ENCODE data around the gene FARP2. TPM values are rescaled to one million over a fixed set of nuclear protein-coding genes. Genes with fewer than 3 reads are reported as not detected.
A peak's percentile ranks its signal among the peaks of the same experiment; 100 is the strongest.

FARP2 gene
- total and polyA plus RNA-seq, 2 of the 13 experiments (the other 11 are each of a cell fraction or from before 2014, with no cell fraction given) = 28.0 to 45.4 TPM

- TF ChIP-seq REST (IDR thresholded peaks at IDR 0.05; ENCODE audit: borderline replicate concordance in 1 of 2, low read depth in 1 of 2, low read length in 2 of 2) (no peak; a peak in 1 of 4 replicates), ZNF510 (CRISPR knock-in tag; IDR thresholded peaks at IDR 0.05; ENCODE audit: low read depth) (peak; percentile 67; the same call in 1 of the 2 replicates), REL (CRISPR knock-in tag; conservative IDR thresholded peaks at IDR 0.05) (peak; percentile 15; the same call in 1 of the 2 replicates), ZBTB39 (CRISPR knock-in tag; IDR thresholded peaks at IDR 0.05) (0 out of 2 replicates have a peak, but pooled peaks have one; percentile 57), ZNF441 (CRISPR knock-in tag; IDR thresholded peaks at IDR 0.05; ENCODE audit: borderline replicate concordance) (no peak), ZNF639 (CRISPR knock-in tag; conservative IDR thresholded peaks at IDR 0.05) (peak; percentile 18; the same call in 1 of the 2 replicates), DDIT3 (CRISPR knock-in tag; IDR thresholded peaks at IDR 0.05) (no peak), ZFX (CRISPR knock-in tag; IDR thresholded peaks at IDR 0.05; ENCODE audit: low read depth) (peak; percentile 97), FOSL2 (CRISPR knock-in tag; IDR thresholded peaks at IDR 0.05) (no peak; the same call in 1 of the 2 replicates), PHF21A (CRISPR knock-in tag; IDR thresholded peaks at IDR 0.05) (peak; percentile 43; the same call in 1 of the 2 replicates), CREM (IDR thresholded peaks at IDR 0.05) (0 out of 2 replicates have a peak, but pooled peaks have one; percentile 32), CREM (CRISPR knock-in tag; IDR thresholded peaks at IDR 0.05) (no peak), E2F1 (CRISPR knock-in tag; IDR thresholded peaks at IDR 0.05) (no peak), ZNF33A (CRISPR knock-in tag; IDR thresholded peaks at IDR 0.05; ENCODE audit: borderline replicate concordance) (no peak), HDAC2 (CRISPR knock-in tag; IDR thresholded peaks at IDR 0.05) (no peak; the same call in 1 of the 2 replicates), AKAP8 (CRISPR knock-in tag; IDR thresholded peaks at IDR 0.05) (peak; percentile 71; the same call in 1 of the 2 replicates), HOMEZ (CRISPR knock-in tag; IDR thresholded peaks at IDR 0.05; ENCODE audit: low read depth) (no peak)
These were observed 40.0 kb upstream of the FARP2 start, which contains the start of gene SEPTIN2 (continued) for GRCh38 chr2:241315879-241316631.

Measured in HepG2 (cell line).